Omental fat pad (tissue), 4 donors: ENCODE data around the gene FBXL14. TPM values are rescaled to one million over a fixed set of nuclear protein-coding genes. Genes with fewer than 3 reads are reported as not detected.

Experiments used
- ATAC-seq: fragments of 150-250 bp; one replicate; pipeline ENCODE4 v1.9.1; 2016; ENCODE audit warnings: mild to moderate bottlenecking, moderate library complexity; ENCODE audit not compliant: low FRiP score
- DNase-seq: peaks from one replicate; pipeline ENCODE4 v3.0.0-alpha.2; 2019; ENCODE audit warnings: low spot score
- total RNA-seq, 4 donors: library from RNA; depleted of rRNA; stranded (reverse); fragments of >200 nt; gene quantifications; one replicate each; pipeline ENCODE4 v1.1.0, GENCODE V29; 2016
- TF ChIP-seq, protein P1 (sequence below), 3 donors: fragments of 450-650 bp; IDR thresholded peaks; one replicate each; pipeline ENCODE4 v1.5.1; 2016 to 2017; ENCODE audit warnings: antibody characterized with exemption in 3 of 3, mild to moderate bottlenecking in 3 of 3, moderate library complexity in 2 of 3

Gene FBXL14
- total RNA-seq, 4 donors from 2014 or later = 7.3 to 15.6 (median 10.1) TPM

DNA sequence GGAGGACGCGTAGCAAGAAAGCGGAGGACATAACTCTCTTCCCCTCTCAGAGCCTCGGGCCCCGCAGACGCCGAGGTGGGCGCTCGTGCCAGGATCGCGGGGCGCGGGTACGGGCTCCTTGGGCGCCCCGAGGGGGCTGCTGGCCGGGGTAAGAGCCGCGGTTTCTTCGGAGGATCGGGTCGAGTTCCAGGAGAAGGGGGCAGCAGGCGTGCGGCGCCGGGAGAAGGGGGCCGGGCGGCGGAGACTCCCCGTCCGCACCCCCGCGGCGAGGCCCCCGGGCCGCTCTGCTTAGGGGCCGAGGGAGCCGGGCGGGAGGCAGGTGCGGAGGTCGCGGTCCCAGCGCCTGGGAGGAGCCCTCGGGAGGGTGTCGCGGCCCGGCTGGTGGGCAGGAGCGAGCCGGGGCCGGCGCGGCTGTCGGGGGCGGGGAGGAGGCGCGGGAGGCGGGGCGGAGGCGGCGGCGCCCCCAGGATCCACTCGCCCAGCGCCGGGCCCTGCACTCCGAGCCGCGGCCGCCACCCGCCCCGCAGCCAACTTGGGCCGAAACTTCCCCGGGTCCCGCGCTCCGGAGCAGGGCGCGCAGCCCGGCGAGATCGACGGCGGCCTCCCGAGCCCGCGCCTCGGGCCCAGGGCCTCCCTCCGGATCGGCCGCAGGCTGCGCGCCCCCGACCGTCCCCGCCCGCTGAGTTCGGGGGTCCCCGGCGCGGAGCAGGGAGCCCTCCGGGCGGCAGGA is 64.4 kb downstream of the FBXL14 start:
- TF ChIP-seq, protein P1, sequence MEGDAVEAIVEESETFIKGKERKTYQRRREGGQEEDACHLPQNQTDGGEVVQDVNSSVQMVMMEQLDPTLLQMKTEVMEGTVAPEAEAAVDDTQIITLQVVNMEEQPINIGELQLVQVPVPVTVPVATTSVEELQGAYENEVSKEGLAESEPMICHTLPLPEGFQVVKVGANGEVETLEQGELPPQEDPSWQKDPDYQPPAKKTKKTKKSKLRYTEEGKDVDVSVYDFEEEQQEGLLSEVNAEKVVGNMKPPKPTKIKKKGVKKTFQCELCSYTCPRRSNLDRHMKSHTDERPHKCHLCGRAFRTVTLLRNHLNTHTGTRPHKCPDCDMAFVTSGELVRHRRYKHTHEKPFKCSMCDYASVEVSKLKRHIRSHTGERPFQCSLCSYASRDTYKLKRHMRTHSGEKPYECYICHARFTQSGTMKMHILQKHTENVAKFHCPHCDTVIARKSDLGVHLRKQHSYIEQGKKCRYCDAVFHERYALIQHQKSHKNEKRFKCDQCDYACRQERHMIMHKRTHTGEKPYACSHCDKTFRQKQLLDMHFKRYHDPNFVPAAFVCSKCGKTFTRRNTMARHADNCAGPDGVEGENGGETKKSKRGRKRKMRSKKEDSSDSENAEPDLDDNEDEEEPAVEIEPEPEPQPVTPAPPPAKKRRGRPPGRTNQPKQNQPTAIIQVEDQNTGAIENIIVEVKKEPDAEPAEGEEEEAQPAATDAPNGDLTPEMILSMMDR (IDR thresholded peaks at IDR 0.05) = no peak
- DNase-seq (no peak), ATAC-seq (no peak)

DNA sequence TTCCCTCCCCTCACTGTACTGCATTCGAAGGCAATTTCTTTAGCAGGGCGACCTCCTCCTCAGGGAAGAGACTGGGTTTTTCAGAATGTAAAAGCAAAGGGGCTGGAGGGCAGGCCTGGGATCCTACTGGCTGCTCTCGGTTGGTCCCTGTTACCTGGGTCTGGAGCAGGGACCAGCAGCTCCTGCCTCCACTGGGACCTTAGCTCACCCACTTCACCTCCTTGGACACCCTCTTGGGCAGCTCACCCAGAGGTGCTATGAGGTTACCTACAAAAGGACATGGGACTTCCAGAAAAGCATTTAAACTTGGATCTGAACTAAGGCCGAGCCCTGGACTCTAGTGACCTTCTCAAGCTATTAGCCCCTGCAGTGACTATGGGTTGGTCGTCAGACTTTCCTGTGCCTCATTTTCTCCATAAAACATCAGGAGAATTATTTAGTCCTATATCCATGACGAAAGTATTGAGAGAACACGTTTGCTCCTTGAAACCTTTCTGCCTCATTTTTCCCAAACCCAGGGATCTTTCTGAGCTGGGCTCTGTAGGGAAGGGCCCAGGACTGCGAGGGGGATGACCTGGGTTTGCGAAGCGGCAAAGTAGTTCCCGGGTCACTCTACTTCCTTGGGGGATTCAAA is 65.0 kb downstream of the FBXL14 start:
- ATAC-seq = no peak
- DNase-seq = no peak
- TF ChIP-seq, protein P1 (IDR thresholded peaks at IDR 0.05) = no peak

DNA sequence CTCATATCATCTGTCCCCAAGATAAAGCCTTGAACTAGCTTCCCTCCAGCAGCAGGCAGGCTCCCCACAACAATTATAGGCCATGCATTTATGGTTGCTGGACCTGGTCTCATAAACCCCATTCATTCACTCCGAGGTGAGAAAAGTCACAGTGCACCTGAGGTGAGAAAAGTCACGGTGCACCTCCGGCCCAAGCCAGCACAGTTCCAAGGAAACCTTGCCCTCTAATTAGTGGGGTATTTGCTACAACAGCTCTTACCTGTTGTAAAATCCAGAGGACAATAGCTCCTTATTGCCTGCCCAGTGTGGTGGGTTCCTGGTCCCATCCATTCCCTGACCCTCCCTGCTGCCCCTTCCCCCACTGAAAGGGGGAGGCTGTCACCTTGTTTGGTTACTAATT is 65.6 kb downstream of the FBXL14 start:
- DNase-seq (no peak), ATAC-seq (no peak)
- TF ChIP-seq, protein P1 (IDR thresholded peaks at IDR 0.05) = no peak

DNA sequence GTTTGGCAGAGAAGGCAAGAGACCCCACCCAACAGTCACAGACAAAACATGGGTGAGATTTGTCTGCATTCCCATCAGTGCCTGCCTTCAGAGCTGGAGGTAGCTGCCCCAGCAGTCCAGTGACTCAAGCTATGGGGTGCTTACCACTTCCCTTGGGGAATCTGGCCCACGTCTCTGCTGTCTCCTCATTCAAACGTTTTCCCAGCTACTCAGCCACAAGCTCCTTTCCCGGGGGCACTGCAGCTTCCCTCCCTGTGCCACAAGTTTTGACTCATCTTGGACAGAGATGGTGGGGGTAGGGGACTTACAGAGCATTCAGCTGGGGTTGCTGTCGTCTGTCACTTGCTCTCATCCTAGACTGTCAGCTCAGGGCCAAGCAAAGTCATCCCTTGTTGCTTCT is 66.6 kb downstream of the FBXL14 start:
- TF ChIP-seq, protein P1 (IDR thresholded peaks at IDR 0.05) = no peak
- ATAC-seq = no peak
- DNase-seq = no peak

DNA sequence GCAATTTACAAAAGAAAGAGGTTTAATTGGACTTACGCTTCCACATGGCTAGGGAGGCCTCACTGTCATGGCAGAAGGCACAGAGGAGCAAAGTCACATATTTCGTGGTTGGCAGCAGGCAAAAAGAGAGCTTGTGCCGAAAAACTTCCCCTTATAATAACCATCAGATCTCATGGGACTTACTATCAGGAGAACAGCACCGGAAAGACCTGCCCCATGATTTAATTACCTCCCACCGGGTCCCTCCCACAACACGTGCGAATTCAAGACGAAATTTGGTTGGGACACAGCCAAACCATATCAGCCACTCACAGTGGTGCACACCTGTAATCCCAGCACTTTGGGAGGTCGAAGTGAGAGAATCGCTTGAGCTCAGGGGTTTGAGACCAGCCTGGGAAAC is 68.5 kb downstream of the FBXL14 start:
- no peak for DNase-seq
- TF ChIP-seq, protein P1 (IDR thresholded peaks at IDR 0.05) = no peak
- ATAC-seq = no peak

DNA sequence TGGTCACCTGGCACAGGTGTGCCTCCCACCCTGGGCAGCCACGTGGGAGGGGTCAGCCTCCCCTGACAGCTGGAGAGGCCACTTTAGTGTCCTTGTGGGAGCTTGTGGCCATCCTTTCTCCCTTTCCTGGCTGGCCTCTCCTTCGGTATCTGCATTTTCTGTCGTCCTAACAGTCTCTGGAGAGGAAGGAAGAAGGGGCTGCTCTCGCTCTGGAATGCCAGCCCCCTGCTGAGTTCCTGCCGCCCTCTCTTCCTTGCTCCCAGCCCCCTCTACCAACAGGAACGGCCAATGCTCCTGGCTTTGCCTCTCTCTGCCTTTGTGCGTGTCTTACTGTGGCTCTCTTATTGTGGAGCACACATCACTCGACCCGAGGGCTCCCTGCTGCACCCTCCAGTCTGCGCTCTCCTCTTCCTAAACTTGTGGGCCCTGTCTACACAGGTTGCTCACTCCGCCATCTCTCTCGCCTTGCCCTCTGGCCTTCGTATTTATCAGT is 70.8 kb downstream of the FBXL14 start:
- DNase-seq (no peak), ATAC-seq (no peak)
- TF ChIP-seq, protein P1 (IDR thresholded peaks at IDR 0.05) = no peak

DNA sequence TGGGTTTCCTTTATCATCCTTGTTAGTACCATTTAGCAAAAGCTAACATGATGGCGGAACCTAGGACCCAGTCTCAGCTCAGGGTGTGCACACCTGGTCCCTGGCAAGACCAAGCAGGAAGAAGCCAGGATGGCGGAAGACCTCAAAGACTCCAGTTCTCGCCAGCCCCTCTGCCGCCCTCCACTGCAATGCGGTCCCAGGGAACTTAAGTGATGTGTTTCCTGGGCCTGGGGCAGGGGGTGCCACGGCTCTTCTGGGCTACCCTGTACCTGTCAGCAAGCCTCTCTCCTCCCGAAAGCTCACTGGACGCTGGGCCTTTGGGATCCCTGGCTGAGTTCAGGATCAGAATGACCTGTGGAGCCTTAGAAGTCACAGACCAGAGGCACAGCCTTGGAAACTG is 71.3 kb downstream of the FBXL14 start:
- no peak for DNase-seq
- TF ChIP-seq, protein P1 (IDR thresholded peaks at IDR 0.05) = no peak
- ATAC-seq = no peak
